Measurements from ENCODE around the gene KCNQ1.

DNA sequence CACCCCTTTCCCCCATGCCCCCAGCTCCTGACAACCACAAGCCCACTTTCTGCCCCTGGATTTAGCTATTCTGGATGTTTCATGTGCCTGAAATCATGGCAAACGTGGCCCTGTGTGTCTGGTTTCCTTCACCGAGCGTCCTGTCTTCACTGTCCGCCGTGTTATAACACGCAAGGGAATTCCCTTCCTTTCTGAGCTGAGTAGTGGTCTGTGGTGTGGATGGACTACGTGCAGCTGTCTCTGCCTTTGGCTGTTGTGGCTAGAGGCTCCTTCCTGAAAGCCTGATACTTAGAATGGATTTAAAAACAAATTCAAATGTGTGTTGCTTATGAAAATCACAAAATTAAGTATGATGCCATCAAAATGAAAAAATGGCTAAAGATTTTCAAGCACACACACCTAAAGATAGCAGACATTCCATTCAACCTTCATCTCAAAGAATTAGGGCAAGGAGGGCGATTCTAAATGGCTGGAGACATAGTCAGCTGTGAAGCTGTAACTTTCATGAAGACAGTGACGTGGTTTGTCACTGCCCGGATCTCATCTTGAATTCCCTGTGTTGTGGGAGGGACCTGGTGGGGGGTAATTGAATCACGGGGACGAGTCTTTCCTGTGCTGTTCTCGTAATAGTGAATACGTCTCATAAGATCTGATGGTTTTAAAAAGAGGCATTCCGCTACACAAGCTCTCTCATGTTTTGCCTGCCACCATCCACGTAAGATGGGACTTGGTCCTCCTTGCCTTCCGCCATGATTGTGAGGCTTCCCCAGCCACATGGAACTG lies 30.5 kb downstream of the KCNQ1 start:
- TF ChIP-seq, protein P1, sequence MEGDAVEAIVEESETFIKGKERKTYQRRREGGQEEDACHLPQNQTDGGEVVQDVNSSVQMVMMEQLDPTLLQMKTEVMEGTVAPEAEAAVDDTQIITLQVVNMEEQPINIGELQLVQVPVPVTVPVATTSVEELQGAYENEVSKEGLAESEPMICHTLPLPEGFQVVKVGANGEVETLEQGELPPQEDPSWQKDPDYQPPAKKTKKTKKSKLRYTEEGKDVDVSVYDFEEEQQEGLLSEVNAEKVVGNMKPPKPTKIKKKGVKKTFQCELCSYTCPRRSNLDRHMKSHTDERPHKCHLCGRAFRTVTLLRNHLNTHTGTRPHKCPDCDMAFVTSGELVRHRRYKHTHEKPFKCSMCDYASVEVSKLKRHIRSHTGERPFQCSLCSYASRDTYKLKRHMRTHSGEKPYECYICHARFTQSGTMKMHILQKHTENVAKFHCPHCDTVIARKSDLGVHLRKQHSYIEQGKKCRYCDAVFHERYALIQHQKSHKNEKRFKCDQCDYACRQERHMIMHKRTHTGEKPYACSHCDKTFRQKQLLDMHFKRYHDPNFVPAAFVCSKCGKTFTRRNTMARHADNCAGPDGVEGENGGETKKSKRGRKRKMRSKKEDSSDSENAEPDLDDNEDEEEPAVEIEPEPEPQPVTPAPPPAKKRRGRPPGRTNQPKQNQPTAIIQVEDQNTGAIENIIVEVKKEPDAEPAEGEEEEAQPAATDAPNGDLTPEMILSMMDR (IDR thresholded peaks at IDR 0.05) = no peak
- TF ChIP-seq POLR2A (IDR thresholded peaks at IDR 0.05) = no peak
